Lower lobe of right lung (tissue), 2 donors: Measurements from ENCODE around the gene HNF1B. TPM values are rescaled to one million over a fixed set of nuclear protein-coding genes. Genes with fewer than 3 reads are reported as not detected.
A peak's percentile ranks its signal among the peaks of the same experiment; 100 is the strongest.

Experiments
- ATAC-seq, 2 donors: fragments of 200-7000 bp; cut with Tn5 transposase; one replicate each; pipeline ENCODE4 v1.9.1; 2020 to 2022; ENCODE audit warnings: mild to moderate bottlenecking in 2 of 2, moderate library complexity in 2 of 2
- DNase-seq: peaks from one replicate; pipeline ENCODE4 v3.0.0-alpha.2; 2020
- H3K27ac ChIP-seq: fragments of 200-600 bp; one replicate; pipeline ENCODE4 v1.8.0; 2022
- H3K27me3 ChIP-seq: fragments of 200-600 bp; one replicate; pipeline ENCODE4 v1.8.0; 2022; ENCODE audit warnings: low read depth
- H3K36me3 ChIP-seq: fragments of 200-600 bp; one replicate; pipeline ENCODE4 v1.8.0; 2022; ENCODE audit warnings: mild to moderate bottlenecking
- H3K4me1 ChIP-seq: fragments of 200-600 bp; one replicate; pipeline ENCODE4 v1.8.0; 2022
- H3K4me3 ChIP-seq: fragments of 200-600 bp; one replicate; pipeline ENCODE4 v1.8.0; 2022; ENCODE audit warnings: mild to moderate bottlenecking
- H3K9me3 ChIP-seq: fragments of 200-600 bp; one replicate; pipeline ENCODE4 v1.8.0; 2022
- CTCF ChIP-seq: fragments of 200-600 bp; IDR thresholded peaks from one replicate; pipeline ENCODE4 v1.8.0; 2022; ENCODE audit warnings: antibody characterized with exemption, mild to moderate bottlenecking
- intact Hi-C: fragments of 100-400 bp; cut with DNase I; formaldehyde crosslinking; loops from one replicate; pipeline ENCODE4 v1.11.0; 2022
- total RNA-seq: library from RNA; stranded (reverse); fragmentation: NEBNext Ultra II Directional; extraction: Animal tissue kit (Norgen Biotek cat#: 25700); gene quantifications from one replicate; pipeline ENCODE4 v1.2.1, GENCODE V29; 2021
- donor health status: DM: no; HTN: yes; CAD: no; lungs with severe emphysema.

HNF1B gene
- total RNA-seq, 1 donor from 2014 or later, result 15.2 TPM

GRCh38 chr17:37741341-37742115 is 3.3 kb downstream of the HNF1B start:
- no peaks in the 10 kb centered on the region for H3K9me3 ChIP-seq
- peak overlapping the region; percentile 84 for H3K27ac ChIP-seq
- peak overlapping the region; percentile 56 for H3K4me3 ChIP-seq
- TF ChIP-seq CTCF, result no peak
- DNase-seq, result no peak
- no peak for ATAC-seq
- H3K36me3 ChIP-seq, result no peaks in the 10 kb centered on the region
- peaks cover 30% of the 10 kb centered on the region for H3K4me1 ChIP-seq
- peaks cover 92% of the 10 kb centered on the region for H3K27me3 ChIP-seq
- intact Hi-C loops, result no loop called here

GRCh38 chr17:37740915-37741314 is 3.9 kb downstream of the HNF1B start:
- Histone ChIP-seq H3K27ac (peak overlapping the region; percentile 84), H3K4me1 (peaks cover 30% of the 10 kb centered on the region), H3K27me3 (peaks cover 91% of the 10 kb centered on the region), H3K36me3 (no peaks in the 10 kb centered on the region), H3K4me3 (peak overlapping the region; percentile 56), H3K9me3 (no peaks in the 10 kb centered on the region)
- DNase-seq (no peak), ATAC-seq (no peak)
- intact Hi-C loops, result no loop called here
- TF ChIP-seq CTCF, result no peak

DNA sequence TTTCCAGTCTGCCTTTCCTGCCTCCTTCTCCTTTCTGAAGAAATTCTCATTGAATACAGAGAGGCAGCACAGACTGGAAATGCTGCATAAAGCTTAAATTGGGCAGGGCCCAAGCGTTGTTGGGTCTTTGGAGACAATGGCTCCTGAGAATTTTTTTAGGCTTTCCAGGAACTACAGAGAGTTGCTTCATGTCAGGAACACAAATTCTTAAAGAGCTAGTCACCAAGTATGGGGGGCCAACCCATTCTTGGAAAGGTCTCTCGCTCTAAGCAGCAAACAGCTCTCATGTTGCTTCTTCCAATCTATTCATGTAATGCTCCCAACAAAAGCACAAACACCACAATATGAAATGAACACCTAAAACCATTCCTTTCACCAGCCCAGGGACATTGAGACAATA is 6.9 kb downstream of the HNF1B start:
- DNase-seq (no peak), ATAC-seq (no peak)
- TF ChIP-seq CTCF, result no peak
- intact Hi-C loops, result no loop called here
- Histone ChIP-seq H3K27ac (no peak overlapping the region), H3K27me3 (peaks cover 62% of the 10 kb centered on the region), H3K36me3 (no peaks in the 10 kb centered on the region), H3K4me1 (peaks cover 16% of the 10 kb centered on the region), H3K9me3 (no peaks in the 10 kb centered on the region), H3K4me3 (no peak overlapping the region)

DNA sequence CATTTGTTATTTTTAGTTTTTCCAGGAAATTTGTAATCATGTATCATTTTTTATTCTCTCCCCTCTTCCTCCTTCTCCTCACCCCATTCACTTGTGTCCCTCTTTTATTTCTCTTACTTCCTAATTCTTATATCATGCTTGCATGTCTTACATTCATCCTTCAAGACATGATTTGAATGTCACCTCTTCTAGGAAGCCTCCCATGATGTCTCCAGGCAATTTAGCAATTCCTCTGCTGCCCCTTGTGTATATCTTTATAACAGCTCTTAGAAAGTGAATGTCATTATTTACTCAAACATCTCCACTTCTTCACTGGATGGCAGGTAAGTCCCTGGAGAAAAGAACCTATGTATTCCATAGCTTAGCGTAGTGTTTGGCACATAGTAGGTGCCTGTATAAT is 7.8 kb downstream of the HNF1B start:
- peaks cover 53% of the 10 kb centered on the region for H3K27me3 ChIP-seq
- ATAC-seq, result no peak

GRCh38 chr17:37736428-37736827 is 8.4 kb downstream of the HNF1B start:
- TF ChIP-seq CTCF, result no peak
- ATAC-seq (no peak), DNase-seq (no peak)
- Histone ChIP-seq H3K9me3 (no peaks in the 10 kb centered on the region), H3K27ac (no peak overlapping the region), H3K4me3 (no peak overlapping the region), H3K27me3 (peaks cover 47% of the 10 kb centered on the region), H3K36me3 (no peaks in the 10 kb centered on the region), H3K4me1 (peaks cover under 1% of the 10 kb centered on the region)
- intact Hi-C loops, result no loop called here

More for the DNA sequence above, 7.8 kb downstream of the HNF1B start:
- H3K9me3 ChIP-seq, result no peaks in the 10 kb centered on the region
- no peaks in the 10 kb centered on the region for H3K36me3 ChIP-seq
- H3K27ac ChIP-seq, result no peak overlapping the region
- no peak overlapping the region for H3K4me3 ChIP-seq
- peaks cover 7% of the 10 kb centered on the region for H3K4me1 ChIP-seq
- TF ChIP-seq CTCF, result no peak
- DNase-seq, result no peak
- intact Hi-C loops, result no loop called here
